ENCODE data around the gene WDR37.
A peak's percentile ranks its signal among the peaks of the same experiment; 100 is the strongest.
"Not testable (repeated sequence)": the region's sequence is repeated elsewhere in the genome, so short reads cannot be mapped to it uniquely, and the experiment has no call there.

The WDR37 gene

GRCh38 chr10:1026578-1026977 lies 29.6 kb upstream of the WDR37 start:
- no peak for TF ChIP-seq ZFX (IDR thresholded peaks at IDR 0.05; ENCODE audit: borderline replicate concordance)
- TF ChIP-seq, protein P1, sequence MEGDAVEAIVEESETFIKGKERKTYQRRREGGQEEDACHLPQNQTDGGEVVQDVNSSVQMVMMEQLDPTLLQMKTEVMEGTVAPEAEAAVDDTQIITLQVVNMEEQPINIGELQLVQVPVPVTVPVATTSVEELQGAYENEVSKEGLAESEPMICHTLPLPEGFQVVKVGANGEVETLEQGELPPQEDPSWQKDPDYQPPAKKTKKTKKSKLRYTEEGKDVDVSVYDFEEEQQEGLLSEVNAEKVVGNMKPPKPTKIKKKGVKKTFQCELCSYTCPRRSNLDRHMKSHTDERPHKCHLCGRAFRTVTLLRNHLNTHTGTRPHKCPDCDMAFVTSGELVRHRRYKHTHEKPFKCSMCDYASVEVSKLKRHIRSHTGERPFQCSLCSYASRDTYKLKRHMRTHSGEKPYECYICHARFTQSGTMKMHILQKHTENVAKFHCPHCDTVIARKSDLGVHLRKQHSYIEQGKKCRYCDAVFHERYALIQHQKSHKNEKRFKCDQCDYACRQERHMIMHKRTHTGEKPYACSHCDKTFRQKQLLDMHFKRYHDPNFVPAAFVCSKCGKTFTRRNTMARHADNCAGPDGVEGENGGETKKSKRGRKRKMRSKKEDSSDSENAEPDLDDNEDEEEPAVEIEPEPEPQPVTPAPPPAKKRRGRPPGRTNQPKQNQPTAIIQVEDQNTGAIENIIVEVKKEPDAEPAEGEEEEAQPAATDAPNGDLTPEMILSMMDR (IDR thresholded peaks at IDR 0.05): no peak
- H3K27ac ChIP-seq: no peak overlapping the region

DNA sequence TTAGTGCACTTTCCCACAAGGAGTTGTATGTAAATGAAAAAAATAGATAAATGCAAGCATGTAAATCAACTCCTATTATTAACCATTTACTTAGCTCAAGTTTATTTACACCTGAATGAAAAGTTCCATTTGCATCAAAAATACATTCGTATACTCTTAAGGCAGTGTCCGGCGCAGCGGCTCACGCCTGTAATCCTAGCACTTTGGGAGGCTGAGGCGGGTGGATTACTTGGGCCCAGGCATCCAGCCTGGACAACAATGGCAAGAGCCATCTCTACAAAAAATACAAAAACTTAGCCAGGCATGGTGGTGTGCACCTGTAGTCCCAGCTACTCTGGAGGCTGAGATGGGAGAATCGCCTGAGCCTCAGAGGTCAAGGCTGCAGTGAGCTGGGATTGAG lies 26.3 kb upstream of the WDR37 start:
- no peak overlapping the region for H3K27ac ChIP-seq
- TF ChIP-seq, protein P1 (IDR thresholded peaks at IDR 0.05): no peak
- TF ChIP-seq ZFX (IDR thresholded peaks at IDR 0.05; ENCODE audit: borderline replicate concordance): no peak

- H3K27ac ChIP-seq: peak overlapping the region; percentile 52; the same call in 1 of the 2 replicates
- TF ChIP-seq, protein P1 (IDR thresholded peaks at IDR 0.05): no peak
- TF ChIP-seq ZFX (IDR thresholded peaks at IDR 0.05; ENCODE audit: borderline replicate concordance): no peak
These were observed 22.6 kb upstream of the WDR37 start for GRCh38 chr10:1033601-1034000.

GRCh38 chr10:1034758-1035157 lies 21.4 kb upstream of the WDR37 start:
- no peak for TF ChIP-seq ZFX (IDR thresholded peaks at IDR 0.05; ENCODE audit: borderline replicate concordance)
- TF ChIP-seq, protein P1 (IDR thresholded peaks at IDR 0.05): no peak
- H3K27ac ChIP-seq: peak overlapping the region; percentile 52

DNA sequence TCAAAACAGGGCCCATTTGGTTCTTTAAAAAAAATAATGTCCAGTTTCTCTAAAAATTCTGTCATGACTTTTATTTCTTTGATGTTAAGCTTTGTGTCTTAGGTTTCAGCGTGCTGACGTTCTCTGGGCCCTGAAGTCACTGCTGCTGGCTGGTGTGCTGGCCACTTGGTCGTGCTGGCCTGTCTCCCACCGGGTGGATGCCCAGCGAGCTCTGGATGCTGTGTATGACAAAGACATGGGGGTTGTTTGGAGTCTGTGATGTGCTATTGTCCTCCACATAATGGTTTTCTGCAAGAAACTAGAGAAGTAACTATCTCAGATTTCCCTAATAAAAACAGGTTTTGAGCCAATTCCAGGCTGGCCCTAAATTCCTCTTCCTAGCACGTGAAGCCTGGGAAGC lies 21.0 kb upstream of the WDR37 start:
- TF ChIP-seq, protein P1 (IDR thresholded peaks at IDR 0.05): no peak
- no peak for TF ChIP-seq ZFX (IDR thresholded peaks at IDR 0.05; ENCODE audit: borderline replicate concordance)
- H3K27ac ChIP-seq: peak overlapping the region; percentile 52

GRCh38 chr10:1036341-1036791 lies 19.8 kb upstream of the WDR37 start:
- no peak for TF ChIP-seq ZFX (IDR thresholded peaks at IDR 0.05; ENCODE audit: borderline replicate concordance)
- TF ChIP-seq, protein P1 (IDR thresholded peaks at IDR 0.05): no peak
- 0 out of 2 replicates have a peak overlapping the region, but pooled peaks have one; percentile 52 for H3K27ac ChIP-seq

- no peak for TF ChIP-seq ZFX (IDR thresholded peaks at IDR 0.05; ENCODE audit: borderline replicate concordance)
- TF ChIP-seq, protein P1 (IDR thresholded peaks at IDR 0.05): no peak
- H3K27ac ChIP-seq: peak overlapping the region; percentile 40
These were observed 19.1 kb upstream of the WDR37 start for GRCh38 chr10:1037098-1037497.

GRCh38 chr10:1038769-1039168 lies 17.4 kb upstream of the WDR37 start:
- not testable (repeated sequence) for H3K27ac ChIP-seq
